GM19455 (cell line): ENCODE data around the gene CD247.
A peak's percentile ranks its signal among the peaks of the same experiment; 100 is the strongest.

ENCODE experiments used
- ATAC-seq: cut with Tn5 transposase; IDR thresholded peaks from one replicate; pipeline ENCODE4 v1.9.1; 2021; ENCODE audit not compliant: unreplicated experiment

Gene CD247

DNA sequence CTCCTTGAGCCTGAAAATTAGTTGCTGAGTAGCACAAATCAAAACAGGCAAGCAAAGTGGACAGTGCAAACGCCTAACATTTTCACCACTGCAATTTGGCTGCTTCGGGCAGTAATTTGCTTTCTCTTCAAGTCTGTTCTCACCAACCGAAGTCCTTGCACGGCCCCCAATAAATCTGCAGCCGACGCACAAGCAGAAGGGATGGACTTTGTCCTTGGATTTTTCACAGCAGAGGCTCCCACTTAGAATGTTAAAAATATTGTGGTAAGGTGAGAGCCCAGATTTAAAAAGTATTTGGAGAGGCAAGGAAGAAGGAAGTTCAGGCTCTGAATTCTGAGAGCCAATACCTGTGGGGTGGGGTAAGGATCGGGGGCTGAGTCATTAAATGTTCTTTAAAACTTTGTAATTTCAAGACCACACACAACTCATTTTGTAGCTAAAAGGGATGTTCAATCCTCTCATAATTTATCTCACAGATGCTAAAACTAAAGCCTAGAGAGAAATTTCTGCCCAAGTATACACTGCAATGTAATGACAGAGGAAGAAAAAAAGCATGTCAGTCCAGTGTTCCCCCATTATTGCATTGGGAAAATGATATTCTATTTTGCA is 6.2 kb downstream of the CD247 start:
- no peak for ATAC-seq

GRCh38 chr1:167511374-167511986 is 6.8 kb downstream of the CD247 start:
- no peak for ATAC-seq

- ATAC-seq, result no peak
These were observed 7.4 kb downstream of the CD247 start for GRCh38 chr1:167510881-167511280.

DNA sequence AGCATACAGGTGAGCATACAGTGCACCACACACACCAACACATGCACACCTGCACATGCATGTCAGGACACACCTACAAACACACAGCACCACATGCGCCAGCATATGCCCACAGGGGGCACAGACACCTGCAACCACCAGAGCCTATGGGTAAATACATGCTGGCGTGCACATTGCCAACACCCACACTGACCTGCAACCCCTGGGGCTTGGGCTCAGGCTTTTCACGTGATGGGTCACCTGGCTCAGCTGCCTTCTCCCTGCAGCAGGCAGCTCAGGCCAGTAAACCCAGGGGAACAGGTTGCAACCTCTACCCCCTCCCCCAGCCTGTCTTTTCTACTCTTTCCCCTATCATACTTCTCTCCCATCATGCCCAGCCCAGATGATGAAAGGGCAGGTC is 8.1 kb downstream of the CD247 start:
- no peak for ATAC-seq

GRCh38 chr1:167509587-167509986 is 8.7 kb downstream of the CD247 start:
- ATAC-seq, result no peak

DNA sequence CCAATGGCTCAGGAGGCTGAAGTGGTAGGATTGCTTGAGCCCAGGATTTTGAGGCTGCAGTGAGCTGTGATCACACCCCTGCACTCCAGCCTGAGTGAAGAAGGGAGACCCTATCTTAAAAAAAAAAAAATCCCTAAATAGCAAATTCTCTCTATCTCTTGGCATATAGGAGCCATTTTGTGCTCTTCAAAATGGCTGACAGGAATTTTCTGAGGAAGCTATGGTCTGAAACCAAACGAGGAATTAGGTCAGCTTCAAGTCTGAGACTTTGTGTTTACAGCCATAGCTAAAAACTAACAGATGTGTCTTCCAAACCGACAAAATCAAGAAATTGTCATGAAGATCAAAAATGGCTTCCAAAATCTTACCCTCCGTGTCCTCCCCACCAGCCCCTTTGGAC is 10.6 kb downstream of the CD247 start:
- no peak for ATAC-seq

- ATAC-seq, result no peak
These were observed 13.9 kb downstream of the CD247 start for GRCh38 chr1:167504467-167504827.

DNA sequence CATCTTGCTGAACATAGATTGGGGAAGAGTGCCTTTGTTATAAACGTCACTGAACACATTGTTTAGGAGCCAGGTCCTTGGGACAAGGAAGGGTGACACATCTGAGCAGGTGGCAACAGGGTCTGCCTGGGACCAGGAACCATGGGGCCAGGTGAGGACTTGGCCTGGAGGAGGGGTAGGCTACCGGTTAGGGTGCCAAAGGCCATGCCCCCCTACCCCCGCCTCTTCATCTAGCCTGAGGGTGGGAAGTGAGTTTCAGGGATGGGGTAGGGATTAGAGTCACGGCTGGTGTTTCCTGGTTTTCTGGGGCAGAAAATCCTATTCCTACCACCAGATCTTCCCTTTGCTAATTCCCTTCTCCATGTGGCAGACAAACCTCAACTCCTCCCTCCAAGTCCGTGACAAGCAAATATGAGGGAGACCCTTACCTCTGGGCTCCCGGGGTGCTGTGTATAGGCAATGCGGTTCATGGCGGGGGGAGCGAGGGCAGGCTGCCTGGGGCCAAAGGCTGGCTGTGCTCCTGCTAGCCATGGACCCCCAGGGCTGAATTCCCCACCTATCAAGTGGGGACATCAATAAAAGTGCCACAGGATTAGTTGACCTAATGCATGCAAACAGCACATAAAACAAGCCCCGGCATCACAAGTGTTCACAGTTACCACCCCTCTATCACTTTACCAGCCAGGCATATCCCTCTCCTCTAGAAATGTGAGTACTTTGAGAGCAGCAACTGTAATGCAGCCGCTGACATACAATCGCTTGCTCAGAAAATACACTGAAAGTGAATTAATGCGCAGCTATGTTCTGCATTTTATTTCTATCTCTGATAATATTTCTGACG is 14.5 kb downstream of the CD247 start:
- no peak for ATAC-seq

- ATAC-seq, result no peak
These were observed 15.4 kb downstream of the CD247 start for GRCh38 chr1:167502719-167503462.

DNA sequence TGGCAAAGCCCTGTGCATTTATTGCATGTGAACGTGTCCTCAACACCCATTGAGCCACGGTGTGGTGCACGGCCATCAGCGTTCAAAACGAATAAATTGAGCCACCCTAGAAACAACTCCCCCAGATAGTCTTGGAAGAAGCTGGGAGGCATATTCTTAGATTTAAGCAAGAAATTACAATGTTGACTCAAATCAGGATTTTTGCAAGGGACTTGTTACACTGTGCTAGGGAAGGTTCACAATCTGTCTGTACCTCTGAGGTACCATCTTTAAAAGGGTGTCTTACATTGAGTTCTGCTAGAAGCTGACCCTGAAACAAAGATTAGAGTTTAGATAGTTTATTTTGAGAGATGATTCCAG is 16.2 kb downstream of the CD247 start:
- ATAC-seq, result no peak

GRCh38 chr1:167501515-167502191 is 16.7 kb downstream of the CD247 start:
- no peak for ATAC-seq

DNA sequence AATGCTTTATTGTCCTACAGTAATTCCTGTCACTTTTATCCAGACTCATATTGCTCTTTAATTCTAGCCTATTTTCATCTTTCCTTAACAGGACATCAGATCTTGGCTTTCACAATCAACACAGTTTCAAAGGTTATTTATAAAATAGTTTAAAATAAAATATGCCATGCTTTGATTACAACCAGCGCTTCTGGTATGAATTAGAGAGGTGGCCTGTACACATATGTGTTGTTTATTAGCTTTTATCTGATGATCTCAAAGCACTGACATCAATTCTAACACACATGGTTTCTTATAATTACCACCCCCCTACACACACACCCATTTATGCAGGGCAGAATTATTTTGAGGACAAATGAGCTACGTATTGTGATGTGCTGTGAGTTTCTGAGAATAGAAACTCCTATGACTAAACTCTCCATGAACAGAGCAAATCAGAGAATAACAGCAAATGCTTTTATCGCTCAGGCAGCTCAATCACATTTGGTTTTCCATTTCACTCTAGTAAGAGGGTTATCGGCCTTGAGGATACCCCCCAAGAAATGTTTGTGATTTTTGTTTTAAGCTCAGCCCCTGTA is 18.0 kb downstream of the CD247 start:
- ATAC-seq, result no peak

DNA sequence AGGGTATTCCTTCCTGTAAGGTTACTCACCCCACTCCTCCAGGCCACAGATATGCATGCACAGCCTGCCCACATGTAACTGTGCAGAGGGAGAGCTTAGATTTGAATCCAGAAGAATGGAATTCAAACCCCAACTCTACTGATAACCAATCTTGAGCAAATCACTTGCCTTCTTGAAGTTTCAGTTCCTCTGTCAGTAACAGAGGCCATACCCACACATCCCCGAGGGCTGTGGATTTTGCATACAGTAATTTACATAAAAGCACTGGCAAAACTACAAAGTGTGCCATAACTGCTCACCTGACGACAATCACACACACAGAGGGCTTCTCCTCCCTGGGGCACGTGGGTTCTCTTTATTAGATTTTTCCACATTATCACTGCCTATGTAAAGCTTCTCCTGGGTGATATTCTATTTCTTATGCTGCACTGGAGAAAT is 18.6 kb downstream of the CD247 start:
- ATAC-seq, result peak; percentile 93

GRCh38 chr1:167499106-167499505 is 19.2 kb downstream of the CD247 start:
- no peak for ATAC-seq

GRCh38 chr1:167496797-167497619 is 21.3 kb downstream of the CD247 start:
- ATAC-seq, result no peak

- ATAC-seq, result no peak
These were observed 25.0 kb downstream of the CD247 start for GRCh38 chr1:167493372-167493771.

- no peak for ATAC-seq
These were observed 25.8 kb downstream of the CD247 start for GRCh38 chr1:167492481-167492910.

DNA sequence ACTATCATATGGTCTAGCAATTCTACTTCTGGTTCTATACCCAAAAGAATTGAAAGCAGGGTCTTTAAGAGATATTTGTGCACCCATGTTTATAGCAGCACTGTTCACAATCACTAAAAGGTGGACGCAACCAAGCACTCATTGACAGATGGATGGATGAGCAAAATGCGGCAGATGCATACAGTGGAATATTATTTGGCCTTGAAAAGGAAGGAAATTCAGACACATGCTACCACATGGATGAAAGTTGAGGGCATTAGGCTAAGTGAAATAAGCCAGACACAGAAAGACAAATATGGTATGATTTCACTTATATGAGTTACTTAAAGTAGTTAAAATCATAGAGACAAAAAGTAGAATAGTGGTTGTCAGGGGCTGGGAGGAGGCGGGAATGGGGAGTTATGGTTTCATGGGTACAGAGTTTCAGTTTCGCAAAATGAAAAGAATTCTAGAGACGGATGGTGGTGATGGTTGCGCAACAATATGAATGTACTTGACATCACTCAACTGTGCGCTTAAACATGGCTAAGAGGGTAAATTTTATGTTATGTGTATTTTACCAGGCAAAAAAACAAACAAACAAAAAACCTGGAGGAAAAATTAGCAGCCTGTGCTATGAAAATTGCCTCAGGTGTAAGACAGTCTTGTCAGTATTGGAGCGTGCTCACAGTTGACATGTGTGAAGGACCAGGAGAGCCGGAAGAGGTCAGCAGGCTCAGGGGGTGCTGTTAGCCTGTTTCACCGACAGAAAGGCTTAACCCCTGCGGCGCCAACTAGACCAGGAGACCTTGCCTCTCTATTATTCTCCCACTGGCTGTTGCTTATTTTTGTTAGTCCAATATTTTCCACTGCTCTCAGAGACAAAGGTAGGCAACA is 26.5 kb downstream of the CD247 start:
- no peak for ATAC-seq

GRCh38 chr1:167490765-167491164 is 27.6 kb downstream of the CD247 start:
- ATAC-seq, result no peak
